GM19324 (cell line): Measurements from ENCODE around the gene OTUB2.

Experiments used
- ATAC-seq: cut with Tn5 transposase; IDR thresholded peaks from one replicate; pipeline ENCODE4 v1.9.1; 2021; ENCODE audit warnings: mild to moderate bottlenecking, moderate library complexity; ENCODE audit not compliant: unreplicated experiment, low FRiP score

OTUB2 gene

GRCh38 chr14:94038921-94039629, 12.9 kb downstream of the OTUB2 start:
- no peak for ATAC-seq

- ATAC-seq = no peak
These were observed 14.1 kb downstream of the OTUB2 start for GRCh38 chr14:94040247-94040646.

GRCh38 chr14:94040796-94041195, 14.7 kb downstream of the OTUB2 start:
- no peak for ATAC-seq

GRCh38 chr14:94041551-94042346, 15.6 kb downstream of the OTUB2 start:
- no peak for ATAC-seq

GRCh38 chr14:94042433-94043091, 16.4 kb downstream of the OTUB2 start:
- ATAC-seq = no peak

- no peak for ATAC-seq
These were observed 17.1 kb downstream of the OTUB2 start for GRCh38 chr14:94043111-94043755.

- ATAC-seq = no peak
These were observed 17.8 kb downstream of the OTUB2 start for GRCh38 chr14:94043756-94044475.

GRCh38 chr14:94044476-94045091, 18.4 kb downstream of the OTUB2 start:
- ATAC-seq = no peak

GRCh38 chr14:94045101-94045500, 19.0 kb downstream of the OTUB2 start:
- ATAC-seq = no peak

GRCh38 chr14:94045563-94046345, 19.6 kb downstream of the OTUB2 start:
- ATAC-seq = no peak

GRCh38 chr14:94046696-94047250, 20.6 kb downstream of the OTUB2 start:
- no peak for ATAC-seq

GRCh38 chr14:94047581-94047980, 21.4 kb downstream of the OTUB2 start:
- no peak for ATAC-seq

- no peak for ATAC-seq
These were observed 22.8 kb downstream of the OTUB2 start for GRCh38 chr14:94048691-94049624.

- ATAC-seq = no peak
These were observed 23.5 kb downstream of the OTUB2 start for GRCh38 chr14:94049625-94050023.

- ATAC-seq = no peak
These were observed 24.2 kb downstream of the OTUB2 start for GRCh38 chr14:94050231-94050880.

- no peak for ATAC-seq
These were observed 25.0 kb downstream of the OTUB2 start for GRCh38 chr14:94051115-94051514.

- ATAC-seq = no peak
These were observed 25.6 kb downstream of the OTUB2 start for GRCh38 chr14:94051779-94052178.
